Osteocyte (in vitro differentiated cells): ENCODE results near the gene TXNDC11. TPM values are rescaled to one million over a fixed set of nuclear protein-coding genes. Genes with fewer than 3 reads are reported as not detected.

Experiments
- DNase-seq: peaks from one replicate; pipeline ENCODE4 v3.0.0; 2021; ENCODE audit warnings: mixed read lengths; ENCODE audit not compliant: unreplicated experiment; ENCODE audit errors: extremely low spot score
- H3K27ac Mint-ChIP-seq: one replicate; pipeline ENCODE4 v1.8.0; 2021; ENCODE audit warnings: mild to moderate bottlenecking, mixed read lengths; ENCODE audit not compliant: unreplicated experiment
- H3K27me3 Mint-ChIP-seq: one replicate; pipeline ENCODE4 v1.8.0; 2021; ENCODE audit warnings: mixed read lengths; ENCODE audit not compliant: unreplicated experiment
- H3K36me3 Mint-ChIP-seq: one replicate; pipeline ENCODE4 v1.8.0; 2021; ENCODE audit warnings: mixed read lengths; ENCODE audit not compliant: unreplicated experiment
- H3K4me1 Mint-ChIP-seq: one replicate; pipeline ENCODE4 v1.8.0; 2021; ENCODE audit warnings: mixed read lengths; ENCODE audit not compliant: unreplicated experiment
- H3K4me3 Mint-ChIP-seq: one replicate; pipeline ENCODE4 v1.8.0; 2021; ENCODE audit warnings: mild to moderate bottlenecking, moderate library complexity, mixed read lengths; ENCODE audit not compliant: unreplicated experiment
- H3K9me3 Mint-ChIP-seq: one replicate; pipeline ENCODE4 v1.8.0; 2021; ENCODE audit warnings: mixed read lengths; ENCODE audit not compliant: unreplicated experiment
- total RNA-seq: library from RNA; stranded (reverse); gene quantifications from 2 replicates; pipeline ENCODE4 v1.2.1, GENCODE V29; 2021
- TF ChIP-seq, protein P1 (sequence below): fragments of 200-600 bp; sonication (generic); IDR thresholded peaks from 2 replicates; pipeline ENCODE4 v1.5.0; 2021; ENCODE audit warnings: antibody characterized with exemption, mild to moderate bottlenecking, moderate library complexity

TXNDC11 gene
- total RNA-seq, 1 donor from 2014 or later, result 31.9 TPM

DNA sequence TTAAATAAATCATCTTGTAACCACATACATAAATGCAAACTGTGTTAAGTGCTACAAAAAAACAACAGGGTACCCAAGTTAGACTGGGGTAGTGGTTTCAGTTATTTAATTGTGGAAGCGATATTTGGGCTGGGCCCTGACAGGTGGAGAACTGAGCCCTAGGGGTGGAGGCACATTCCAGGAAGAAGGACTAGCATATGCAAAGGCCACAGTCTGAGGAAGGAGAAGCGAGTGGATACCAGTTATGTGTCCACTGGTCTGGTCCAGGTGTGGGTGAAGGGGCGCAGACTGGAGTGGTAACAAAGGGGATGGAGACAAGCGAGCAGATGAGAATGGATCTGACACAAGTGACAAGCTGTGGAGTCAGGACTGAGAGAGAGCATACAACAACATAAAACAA is 22.9 kb downstream of the TXNDC11 start:
- Mint-ChIP-seq H3K27me3 (no peaks in the 10 kb centered on the region), H3K4me3 (no peak overlapping the region), H3K27ac (no peak overlapping the region), H3K9me3 (no peaks in the 10 kb centered on the region), H3K36me3 (peaks cover 34% of the 10 kb centered on the region), H3K4me1 (peaks cover 16% of the 10 kb centered on the region)
- no peak for DNase-seq
- TF ChIP-seq, protein P1, sequence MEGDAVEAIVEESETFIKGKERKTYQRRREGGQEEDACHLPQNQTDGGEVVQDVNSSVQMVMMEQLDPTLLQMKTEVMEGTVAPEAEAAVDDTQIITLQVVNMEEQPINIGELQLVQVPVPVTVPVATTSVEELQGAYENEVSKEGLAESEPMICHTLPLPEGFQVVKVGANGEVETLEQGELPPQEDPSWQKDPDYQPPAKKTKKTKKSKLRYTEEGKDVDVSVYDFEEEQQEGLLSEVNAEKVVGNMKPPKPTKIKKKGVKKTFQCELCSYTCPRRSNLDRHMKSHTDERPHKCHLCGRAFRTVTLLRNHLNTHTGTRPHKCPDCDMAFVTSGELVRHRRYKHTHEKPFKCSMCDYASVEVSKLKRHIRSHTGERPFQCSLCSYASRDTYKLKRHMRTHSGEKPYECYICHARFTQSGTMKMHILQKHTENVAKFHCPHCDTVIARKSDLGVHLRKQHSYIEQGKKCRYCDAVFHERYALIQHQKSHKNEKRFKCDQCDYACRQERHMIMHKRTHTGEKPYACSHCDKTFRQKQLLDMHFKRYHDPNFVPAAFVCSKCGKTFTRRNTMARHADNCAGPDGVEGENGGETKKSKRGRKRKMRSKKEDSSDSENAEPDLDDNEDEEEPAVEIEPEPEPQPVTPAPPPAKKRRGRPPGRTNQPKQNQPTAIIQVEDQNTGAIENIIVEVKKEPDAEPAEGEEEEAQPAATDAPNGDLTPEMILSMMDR, result no peak

DNA sequence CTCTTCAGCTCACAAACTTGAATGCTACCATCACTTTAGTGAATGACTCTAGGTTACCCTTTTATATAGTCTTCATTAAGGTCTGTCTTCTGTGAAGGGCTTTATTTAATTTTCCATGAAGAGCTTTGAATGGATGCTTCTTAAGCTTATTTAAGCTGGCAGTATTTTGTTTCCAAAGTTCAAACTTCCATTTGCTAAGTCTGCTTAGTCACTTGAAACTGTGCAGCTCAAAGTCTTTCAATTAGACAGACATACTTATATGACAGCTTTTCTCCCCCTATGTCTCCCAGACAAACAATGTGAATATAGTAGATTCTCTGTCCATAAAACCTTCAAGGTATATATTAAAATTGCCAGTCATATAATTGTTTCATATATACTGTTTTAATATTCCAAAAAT is 23.5 kb downstream of the TXNDC11 start:
- Mint-ChIP-seq H3K27ac (no peak overlapping the region), H3K9me3 (no peaks in the 10 kb centered on the region), H3K4me1 (peaks cover 20% of the 10 kb centered on the region), H3K27me3 (no peaks in the 10 kb centered on the region), H3K36me3 (peaks cover 31% of the 10 kb centered on the region), H3K4me3 (no peak overlapping the region)
- no peak for DNase-seq
- TF ChIP-seq, protein P1, result no peak

DNA sequence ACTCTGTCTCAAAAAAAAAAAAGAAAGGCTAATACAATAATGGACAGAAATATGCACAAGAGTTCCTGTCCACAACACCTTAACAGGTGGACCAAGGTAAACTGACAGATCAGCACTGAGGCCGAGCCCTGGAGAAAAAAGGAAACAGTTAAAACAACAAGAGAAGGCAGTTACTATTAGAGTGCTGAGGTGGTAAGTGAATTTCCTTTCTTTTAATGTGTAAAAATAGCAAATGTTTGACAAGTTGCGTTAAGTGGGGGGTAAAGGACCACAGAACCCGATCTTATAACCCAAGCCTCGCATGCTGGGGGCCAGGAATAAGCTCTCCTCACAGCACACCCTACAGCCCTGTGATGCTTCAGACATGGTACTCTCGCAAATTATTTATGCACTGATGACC is 24.8 kb downstream of the TXNDC11 start:
- TF ChIP-seq, protein P1, result no peak
- DNase-seq, result no peak
- H3K27ac Mint-ChIP-seq, result peak overlapping the region; percentile 18
- H3K36me3 Mint-ChIP-seq, result peaks cover 28% of the 10 kb centered on the region
- H3K4me3 Mint-ChIP-seq, result no peak overlapping the region
- H3K4me1 Mint-ChIP-seq, result peaks cover 20% of the 10 kb centered on the region
- no peaks in the 10 kb centered on the region for H3K27me3 Mint-ChIP-seq
- no peaks in the 10 kb centered on the region for H3K9me3 Mint-ChIP-seq

DNA sequence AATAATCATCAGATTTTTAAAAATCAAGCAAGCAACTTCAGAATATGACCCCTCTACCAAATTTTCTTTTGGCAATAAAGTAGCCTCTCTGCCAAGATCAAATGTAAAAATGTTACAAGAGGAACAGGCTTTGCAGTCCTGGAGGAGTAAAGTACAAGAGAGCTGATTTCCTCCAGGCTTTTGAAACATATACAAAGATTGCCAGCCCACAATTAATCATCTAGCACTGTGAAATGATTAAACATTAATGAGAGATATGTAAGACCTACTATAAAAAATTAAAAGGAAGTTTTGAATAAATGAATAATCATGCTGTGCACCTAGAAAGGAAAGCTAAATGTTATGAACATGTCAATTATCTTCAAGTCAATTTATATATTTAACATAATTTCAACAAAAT is 26.3 kb downstream of the TXNDC11 start:
- no peak for DNase-seq
- peaks cover 20% of the 10 kb centered on the region for H3K4me1 Mint-ChIP-seq
- TF ChIP-seq, protein P1, result no peak
- H3K27me3 Mint-ChIP-seq, result no peaks in the 10 kb centered on the region
- no peak overlapping the region for H3K27ac Mint-ChIP-seq
- no peak overlapping the region for H3K4me3 Mint-ChIP-seq
- peaks cover 24% of the 10 kb centered on the region for H3K36me3 Mint-ChIP-seq
- H3K9me3 Mint-ChIP-seq, result no peaks in the 10 kb centered on the region

DNA sequence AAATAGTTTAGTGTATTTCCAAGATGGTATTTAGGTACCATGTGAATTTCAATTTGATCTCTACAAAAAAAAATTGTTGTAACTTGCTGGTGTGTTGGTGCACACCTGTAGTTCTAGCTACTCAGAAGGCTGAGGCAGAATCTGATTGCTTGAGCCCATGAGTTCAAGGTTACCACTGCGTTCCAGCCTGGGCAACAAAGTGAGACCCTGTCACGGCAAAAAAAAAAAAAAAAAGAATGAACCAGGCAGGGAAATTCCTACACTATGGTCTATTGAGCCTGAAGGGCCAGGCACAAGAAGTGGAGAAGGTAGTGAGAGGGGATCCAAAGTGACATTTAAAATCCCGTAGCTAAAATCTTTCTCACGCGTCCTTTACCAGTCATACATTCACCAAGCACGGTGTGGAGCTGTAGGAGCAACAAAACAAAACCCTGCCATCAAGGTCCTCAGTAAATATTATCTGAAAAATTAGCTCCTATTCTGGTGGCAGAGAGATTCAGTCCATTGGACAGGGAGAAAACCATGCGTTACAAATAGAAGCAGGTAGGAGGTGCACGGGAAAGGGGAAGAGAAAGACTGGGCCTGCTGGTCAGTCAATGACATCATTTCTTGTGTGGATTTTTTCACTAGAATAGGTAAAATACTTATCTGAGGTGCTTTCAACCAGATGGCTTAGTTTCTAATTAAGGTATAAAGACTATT is 27.3 kb downstream of the TXNDC11 start:
- no peaks in the 10 kb centered on the region for H3K9me3 Mint-ChIP-seq
- H3K36me3 Mint-ChIP-seq, result peaks cover 25% of the 10 kb centered on the region
- DNase-seq, result no peak
- H3K4me1 Mint-ChIP-seq, result peaks cover 20% of the 10 kb centered on the region
- TF ChIP-seq, protein P1, result no peak
- no peak overlapping the region for H3K27ac Mint-ChIP-seq
- no peak overlapping the region for H3K4me3 Mint-ChIP-seq
- no peaks in the 10 kb centered on the region for H3K27me3 Mint-ChIP-seq
